Activated CD4-positive, alpha-beta T cell treated with anti-CD3 and anti-CD28 coated beads, Interleukin-2, amount 10 ng/mL, durations not matched to agents 7 days and 5 days (primary cell): ENCODE results near the gene CCDC57. TPM values are rescaled to one million over a fixed set of nuclear protein-coding genes. Genes with fewer than 3 reads are reported as not detected.

Source experiments
- CTCF ChIA-PET: fragments of 350-600 bp; sonication (Branson Sonifier 250); formaldehyde crosslinking; loops from one replicate; lab custom pipeline; 2021; ENCODE audit warnings: antibody characterized with exemption; lab: Charles Lee
- POLR2A ChIA-PET: fragments of 350-600 bp; sonication (Branson Sonifier 250); formaldehyde crosslinking; loops from one replicate; lab custom pipeline; 2021; ENCODE audit warnings: antibody characterized with exemption; lab: Charles Lee
- DNase-seq: peaks from one replicate; pipeline ENCODE4 v3.0.0-alpha.2; 2020
- H3K27ac Mint-ChIP-seq: one replicate; pipeline ENCODE4 v1.8.0; 2021; ENCODE audit warnings: mild to moderate bottlenecking, moderate library complexity, mixed read lengths
- H3K27me3 Mint-ChIP-seq: one replicate; pipeline ENCODE4 v1.8.0; 2021; ENCODE audit warnings: mixed read lengths
- H3K36me3 Mint-ChIP-seq: one replicate; pipeline ENCODE4 v1.8.0; 2021; ENCODE audit warnings: low read depth, mixed read lengths
- H3K4me1 Mint-ChIP-seq: one replicate; pipeline ENCODE4 v1.8.0; 2021; ENCODE audit warnings: mixed read lengths
- H3K4me3 Mint-ChIP-seq: one replicate; pipeline ENCODE4 v1.8.0; 2021; ENCODE audit warnings: mild to moderate bottlenecking, moderate library complexity, mixed read lengths
- H3K9me3 Mint-ChIP-seq: one replicate; pipeline ENCODE4 v1.8.0; 2021; ENCODE audit warnings: mixed read lengths
- total RNA-seq, 2 experiments: library from RNA; stranded (reverse); gene quantifications; one replicate each; pipeline ENCODE4 v1.2.3, GENCODE V29; 2021

The CCDC57 gene
- total RNA-seq, 2 experiments from 2014 or later = 60.5 to 69.7 TPM

- CTCF ChIA-PET = interaction anchor here (0.6 to 2.6 kb wide), 6 partner anchors 11 to 295 kb away, joined by 3 to 7 read pairs (median 4); no protein-coding TSS in a partner anchor
- H3K4me1 Mint-ChIP-seq = peaks cover 44% of the 10 kb centered on the region
- peak; percentile 46 for DNase-seq
- H3K9me3 Mint-ChIP-seq = no peaks in the 10 kb centered on the region
- no peak overlapping the region for H3K4me3 Mint-ChIP-seq
- peaks cover 47% of the 10 kb centered on the region for H3K36me3 Mint-ChIP-seq
- no peaks in the 10 kb centered on the region for H3K27me3 Mint-ChIP-seq
- H3K27ac Mint-ChIP-seq = peak overlapping the region; percentile 48
- POLR2A ChIA-PET = no interaction called here
Observed at GRCh38 chr17:82244413-82245133, 31.9 kb upstream of the CCDC57 start.

- H3K27me3 Mint-ChIP-seq = no peaks in the 10 kb centered on the region
- H3K9me3 Mint-ChIP-seq = no peaks in the 10 kb centered on the region
- CTCF ChIA-PET = interaction anchor here (1.0 to 2.6 kb wide), 7 partner anchors 10 to 214 kb away, joined by 3 to 7 read pairs (median 3); no protein-coding TSS in a partner anchor
- peaks cover 51% of the 10 kb centered on the region for H3K4me1 Mint-ChIP-seq
- H3K36me3 Mint-ChIP-seq = peaks cover 47% of the 10 kb centered on the region
- H3K27ac Mint-ChIP-seq = peak overlapping the region; percentile 9
- POLR2A ChIA-PET = no interaction called here
- DNase-seq = no peak
- no peak overlapping the region for H3K4me3 Mint-ChIP-seq
Observed at GRCh38 chr17:82243648-82244412, 31.2 kb upstream of the CCDC57 start.

DNA sequence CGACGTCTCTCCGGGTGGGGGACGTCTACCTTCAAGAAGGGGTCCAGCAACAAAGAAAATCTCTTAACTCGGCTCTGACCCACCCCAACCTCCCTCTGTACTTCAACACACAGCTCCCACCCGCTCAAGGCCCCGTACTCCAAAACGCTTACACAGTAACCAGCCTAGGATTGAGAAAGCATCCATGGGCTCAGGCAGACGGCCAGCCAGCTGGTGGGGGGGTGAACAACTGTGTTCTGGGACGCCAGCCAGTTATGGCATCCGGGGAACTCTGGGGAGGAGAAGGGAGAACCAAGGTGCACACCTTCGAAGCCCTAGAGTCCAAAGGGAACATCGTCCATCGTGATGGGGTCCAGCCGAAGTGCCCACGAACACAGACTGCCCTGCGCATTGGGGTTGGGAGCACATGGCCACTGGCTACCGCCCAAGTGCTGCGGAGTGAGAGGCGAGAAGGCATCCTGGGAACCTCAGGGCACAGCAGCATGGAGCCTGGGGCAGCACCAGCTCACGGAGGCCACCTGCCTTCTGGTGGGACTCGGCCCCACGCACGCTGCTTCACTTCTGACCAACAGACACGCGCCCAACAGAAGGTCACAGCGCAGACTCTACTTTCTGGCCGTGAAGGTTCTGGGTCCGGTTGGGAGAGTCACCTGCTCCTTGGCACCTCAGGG lies 30.5 kb upstream of the CCDC57 start:
- Mint-ChIP-seq H3K9me3 (no peaks in the 10 kb centered on the region), H3K27me3 (no peaks in the 10 kb centered on the region), H3K27ac (no peak overlapping the region), H3K36me3 (peaks cover 45% of the 10 kb centered on the region), H3K4me3 (no peak overlapping the region), H3K4me1 (peaks cover 57% of the 10 kb centered on the region)
- ChIA-PET POLR2A (no interaction called here), CTCF (interaction anchor here (1.2 to 2.6 kb wide), 6 partner anchors 9 to 213 kb away, joined by 3 to 7 read pairs (median 4); no protein-coding TSS in a partner anchor)
- no peak for DNase-seq

- Mint-ChIP-seq H3K27me3 (no peaks in the 10 kb centered on the region), H3K36me3 (peaks cover 42% of the 10 kb centered on the region), H3K27ac (peak overlapping the region; percentile 54), H3K9me3 (no peaks in the 10 kb centered on the region), H3K4me1 (peaks cover 54% of the 10 kb centered on the region), H3K4me3 (peak overlapping the region; percentile 13)
- ChIA-PET CTCF (interaction anchor here (1.3 to 2.6 kb wide), 3 partner anchors 11 to 79 kb away, joined by 3 to 7 read pairs (median 5); no protein-coding TSS in a partner anchor), POLR2A (no interaction called here)
- no peak for DNase-seq
Observed at GRCh38 chr17:82242698-82242976, 30.0 kb upstream of the CCDC57 start.

GRCh38 chr17:82241926-82242697 lies 29.5 kb upstream of the CCDC57 start:
- POLR2A ChIA-PET = no interaction called here
- Mint-ChIP-seq H3K9me3 (no peaks in the 10 kb centered on the region), H3K27ac (peak overlapping the region; percentile 80), H3K36me3 (peaks cover 40% of the 10 kb centered on the region), H3K4me3 (no peak overlapping the region), H3K27me3 (no peaks in the 10 kb centered on the region), H3K4me1 (peaks cover 55% of the 10 kb centered on the region)
- CTCF ChIA-PET = interaction anchor here (1.3 to 2.6 kb wide), 3 partner anchors 10 to 79 kb away, joined by 3 to 7 read pairs (median 5); no protein-coding TSS in a partner anchor
- DNase-seq = no peak

- Mint-ChIP-seq H3K36me3 (peaks cover 38% of the 10 kb centered on the region), H3K27me3 (no peaks in the 10 kb centered on the region), H3K9me3 (no peaks in the 10 kb centered on the region), H3K4me1 (peaks cover 55% of the 10 kb centered on the region), H3K4me3 (no peak overlapping the region), H3K27ac (peak overlapping the region; percentile 80)
- ChIA-PET POLR2A (no interaction called here), CTCF (interaction anchor here (1.1 to 2.0 kb wide), 3 partner anchors 14 to 290 kb away, joined by 4 to 6 read pairs (median 5); no protein-coding TSS in a partner anchor)
- DNase-seq = no peak
Observed at GRCh38 chr17:82241183-82241925, 28.7 kb upstream of the CCDC57 start.

GRCh38 chr17:82240506-82241182 lies 28.0 kb upstream of the CCDC57 start:
- H3K36me3 Mint-ChIP-seq = peaks cover 34% of the 10 kb centered on the region
- no peaks in the 10 kb centered on the region for H3K9me3 Mint-ChIP-seq
- peak overlapping the region; percentile 86 for H3K27ac Mint-ChIP-seq
- ChIA-PET CTCF (interaction anchor here (1.1 to 2.0 kb wide), 3 partner anchors 15 to 289 kb away, joined by 4 to 6 read pairs (median 5); no protein-coding TSS in a partner anchor), POLR2A (interaction anchor here (0.5 kb wide), 1 partner anchor 24 kb away, joined by 4 read pairs; no protein-coding TSS in a partner anchor)
- no peak overlapping the region for H3K4me3 Mint-ChIP-seq
- no peaks in the 10 kb centered on the region for H3K27me3 Mint-ChIP-seq
- H3K4me1 Mint-ChIP-seq = peaks cover 61% of the 10 kb centered on the region
- DNase-seq = no peak

DNA sequence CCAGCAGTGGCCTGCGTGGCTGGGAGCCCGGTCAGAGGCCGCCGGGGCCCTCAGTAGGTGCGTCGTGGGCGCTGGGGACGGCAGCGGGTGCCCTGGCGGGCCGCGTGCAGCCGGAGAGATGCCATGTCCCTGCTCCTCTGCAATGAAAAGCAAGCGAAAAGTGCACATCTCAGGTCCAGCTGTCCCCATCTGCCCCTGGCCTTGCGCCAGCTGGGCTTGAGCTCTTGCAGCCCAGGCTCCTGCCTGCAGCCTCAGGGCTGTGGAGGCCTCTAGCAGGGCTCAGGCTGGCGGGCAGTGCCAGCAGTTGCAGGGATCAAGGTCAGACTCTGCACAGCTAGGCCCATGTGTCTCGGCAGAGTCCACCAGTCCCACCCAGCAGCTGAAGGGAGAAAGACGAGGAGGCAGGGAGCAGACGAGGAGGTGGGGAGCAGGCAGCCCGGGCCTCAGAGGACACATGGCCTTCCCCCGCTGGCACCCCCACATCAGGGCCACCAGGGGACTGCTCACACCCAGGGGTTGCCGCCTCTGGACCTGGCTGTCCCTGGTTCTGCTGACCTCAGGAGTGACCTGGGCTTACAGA lies 27.4 kb upstream of the CCDC57 start:
- peaks cover 66% of the 10 kb centered on the region for H3K4me1 Mint-ChIP-seq
- POLR2A ChIA-PET = interaction anchor here (0.5 kb wide), 1 partner anchor 25 kb away, joined by 4 read pairs; no protein-coding TSS in a partner anchor
- H3K27ac Mint-ChIP-seq = peak overlapping the region; percentile 69
- H3K27me3 Mint-ChIP-seq = no peaks in the 10 kb centered on the region
- H3K9me3 Mint-ChIP-seq = no peaks in the 10 kb centered on the region
- H3K36me3 Mint-ChIP-seq = peaks cover 31% of the 10 kb centered on the region
- no peak overlapping the region for H3K4me3 Mint-ChIP-seq
- CTCF ChIA-PET = interaction anchor here (1.9 kb wide), 1 partner anchor 15 kb away, joined by 6 read pairs; no protein-coding TSS in a partner anchor
- no peak for DNase-seq

GRCh38 chr17:82239401-82239925 lies 26.8 kb upstream of the CCDC57 start:
- peaks cover 25% of the 10 kb centered on the region for H3K36me3 Mint-ChIP-seq
- peak overlapping the region; percentile 10 for H3K4me3 Mint-ChIP-seq
- no peaks in the 10 kb centered on the region for H3K9me3 Mint-ChIP-seq
- ChIA-PET CTCF (interaction anchor here (1.6 to 2.4 kb wide), 3 partner anchors 16 to 209 kb away, joined by 3 to 13 read pairs (median 6); partner anchors contain the start of gene CD7), POLR2A (no interaction called here)
- H3K4me1 Mint-ChIP-seq = peaks cover 64% of the 10 kb centered on the region
- peak overlapping the region; percentile 69 for H3K27ac Mint-ChIP-seq
- no peaks in the 10 kb centered on the region for H3K27me3 Mint-ChIP-seq
- no peak for DNase-seq

- H3K4me1 Mint-ChIP-seq = peaks cover 59% of the 10 kb centered on the region
- peak overlapping the region; percentile 89 for H3K27ac Mint-ChIP-seq
- CTCF ChIA-PET = interaction anchor here (0.9 to 2.4 kb wide), 6 partner anchors 10 to 208 kb away, joined by 3 to 13 read pairs (median 4); partner anchors contain the start of genes CD7 and SLC16A3
- H3K27me3 Mint-ChIP-seq = no peaks in the 10 kb centered on the region
- H3K4me3 Mint-ChIP-seq = peak overlapping the region; percentile 66
- H3K36me3 Mint-ChIP-seq = peaks cover 18% of the 10 kb centered on the region
- H3K9me3 Mint-ChIP-seq = no peaks in the 10 kb centered on the region
- DNase-seq = peak; percentile 87
- POLR2A ChIA-PET = no interaction called here
Observed at GRCh38 chr17:82238472-82239201, 26.0 kb upstream of the CCDC57 start.
